ENCODE data around the gene FAM20C.

- TF ChIP-seq POLR2AphosphoS5 (IDR thresholded peaks at IDR 0.05): no peak
- TF ChIP-seq, protein P1, sequence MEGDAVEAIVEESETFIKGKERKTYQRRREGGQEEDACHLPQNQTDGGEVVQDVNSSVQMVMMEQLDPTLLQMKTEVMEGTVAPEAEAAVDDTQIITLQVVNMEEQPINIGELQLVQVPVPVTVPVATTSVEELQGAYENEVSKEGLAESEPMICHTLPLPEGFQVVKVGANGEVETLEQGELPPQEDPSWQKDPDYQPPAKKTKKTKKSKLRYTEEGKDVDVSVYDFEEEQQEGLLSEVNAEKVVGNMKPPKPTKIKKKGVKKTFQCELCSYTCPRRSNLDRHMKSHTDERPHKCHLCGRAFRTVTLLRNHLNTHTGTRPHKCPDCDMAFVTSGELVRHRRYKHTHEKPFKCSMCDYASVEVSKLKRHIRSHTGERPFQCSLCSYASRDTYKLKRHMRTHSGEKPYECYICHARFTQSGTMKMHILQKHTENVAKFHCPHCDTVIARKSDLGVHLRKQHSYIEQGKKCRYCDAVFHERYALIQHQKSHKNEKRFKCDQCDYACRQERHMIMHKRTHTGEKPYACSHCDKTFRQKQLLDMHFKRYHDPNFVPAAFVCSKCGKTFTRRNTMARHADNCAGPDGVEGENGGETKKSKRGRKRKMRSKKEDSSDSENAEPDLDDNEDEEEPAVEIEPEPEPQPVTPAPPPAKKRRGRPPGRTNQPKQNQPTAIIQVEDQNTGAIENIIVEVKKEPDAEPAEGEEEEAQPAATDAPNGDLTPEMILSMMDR (IDR thresholded peaks at IDR 0.05): no peak
- TF ChIP-seq POLR2A (IDR thresholded peaks at IDR 0.05): no peak
- TF ChIP-seq EP300 (IDR thresholded peaks at IDR 0.05): no peak
Observed at GRCh38 chr7:256461-256940, 64.1 kb downstream of the FAM20C start.
